ENCODE measurements around the gene BTBD7.
"Not testable (repeated sequence)": the region's sequence is repeated elsewhere in the genome, so short reads cannot be mapped to it uniquely, and the experiment has no call there.

BTBD7 gene

GRCh38 chr14:93332853-93333630 is at the start of gene BTBD7:
TSS of gene BTBD7 (minus strand) at chr14:93333036. CDS start at chr14:93296051, 36,985 bp downstream.
- DNase-seq (ENCODE audit: low read depth): peak; percentile 93

DNA sequence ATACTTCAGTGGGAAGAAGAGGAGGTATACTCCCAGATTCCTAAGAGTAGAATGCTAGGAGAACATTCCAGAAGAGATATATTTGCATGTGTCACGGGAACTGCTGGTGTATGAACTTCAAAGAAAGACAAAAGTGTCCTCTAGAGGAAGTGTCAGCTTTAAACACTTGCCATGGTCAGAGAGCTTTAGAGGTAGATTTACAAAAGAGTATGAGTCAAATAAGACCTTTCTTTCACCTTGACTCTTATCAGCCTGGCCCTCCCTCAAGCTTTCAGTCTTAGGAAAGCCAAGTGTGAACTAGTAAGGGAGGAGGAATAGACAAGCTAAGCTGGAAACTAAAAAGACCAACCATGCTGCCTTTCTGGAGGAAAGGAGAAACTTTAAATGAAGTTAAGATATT is 48.8 kb upstream of the BTBD7 start:
- no peak for DNase-seq (ENCODE audit: low read depth)

- DNase-seq (ENCODE audit: low read depth): no peak
These were observed 47.0 kb upstream of the BTBD7 start for GRCh38 chr14:93379831-93380230.

DNA sequence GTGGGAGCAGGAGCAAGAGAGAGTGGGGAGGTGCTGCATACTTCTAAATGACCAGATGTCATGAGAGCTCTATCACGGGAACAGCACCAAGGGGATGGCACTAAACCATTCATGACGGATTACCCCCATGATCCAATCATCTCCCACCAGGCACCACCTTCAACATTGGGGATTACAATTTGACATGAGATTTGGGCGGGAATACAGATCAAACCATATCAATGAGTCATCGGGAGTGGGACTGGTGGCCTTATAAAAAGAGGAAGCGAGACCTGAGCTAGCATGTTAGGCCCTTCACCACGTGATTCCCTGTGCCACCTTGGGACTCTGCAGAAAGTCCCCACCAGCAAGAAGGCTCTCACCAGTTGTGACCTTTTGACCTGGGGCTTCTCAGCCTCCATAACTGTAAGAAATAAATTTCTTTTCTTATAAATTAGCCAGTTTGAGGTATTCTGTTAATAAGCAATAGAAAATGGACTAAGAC is 42.9 kb upstream of the BTBD7 start:
- DNase-seq (ENCODE audit: low read depth): no peak

DNA sequence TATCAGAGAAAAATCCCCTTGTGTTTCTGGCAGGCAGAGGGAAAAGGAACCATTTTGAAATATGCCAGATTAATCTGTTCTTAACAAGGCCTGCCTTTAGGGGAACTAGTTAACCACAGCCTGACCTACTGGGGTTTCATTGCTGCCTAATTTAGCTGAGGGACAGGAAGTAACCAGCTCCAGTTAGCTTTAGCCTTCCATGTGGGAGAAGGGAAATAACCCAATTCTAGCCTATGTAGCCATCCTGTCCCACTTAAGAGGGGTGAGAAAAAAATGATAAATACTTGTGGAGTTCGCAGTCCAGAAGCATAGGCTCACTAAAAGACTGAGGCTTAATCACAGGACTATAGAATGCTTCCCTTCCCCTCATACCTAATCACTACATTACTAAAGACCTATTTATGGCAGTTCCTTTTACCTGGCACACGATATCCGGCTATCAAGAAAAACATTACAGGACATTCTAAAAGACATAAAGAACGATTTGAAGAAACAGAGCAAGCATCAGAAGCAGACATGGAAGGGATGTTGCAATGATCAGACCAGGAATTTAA is 37.0 kb upstream of the BTBD7 start:
- no peak for DNase-seq (ENCODE audit: low read depth)

GRCh38 chr14:93368996-93369712 is 36.3 kb upstream of the BTBD7 start:
- no peak for DNase-seq (ENCODE audit: low read depth)

GRCh38 chr14:93354873-93355272 is 22.0 kb upstream of the BTBD7 start:
- not testable (repeated sequence) for DNase-seq (ENCODE audit: low read depth)

DNA sequence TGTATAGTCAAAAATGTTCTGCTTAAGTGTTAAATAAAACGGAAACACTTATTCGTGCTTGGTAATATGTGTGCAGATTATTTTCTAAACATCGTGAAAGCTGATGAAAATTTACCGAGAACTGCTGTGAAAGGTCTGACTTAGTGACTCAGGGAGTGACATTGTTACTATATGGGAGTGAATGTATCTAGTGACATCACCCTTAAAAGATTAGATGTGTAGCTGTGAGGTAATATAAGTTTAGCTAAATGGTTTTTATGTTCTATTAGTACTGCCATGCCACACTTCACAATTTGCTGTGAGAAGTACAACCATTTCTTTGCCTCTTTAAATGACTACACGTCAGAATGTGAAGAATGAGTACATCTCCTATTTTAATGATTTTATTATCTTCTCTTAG is 15.5 kb upstream of the BTBD7 start:
- DNase-seq (ENCODE audit: low read depth): no peak

GRCh38 chr14:93347850-93348249 is 15.0 kb upstream of the BTBD7 start:
- DNase-seq (ENCODE audit: low read depth): no peak

DNA sequence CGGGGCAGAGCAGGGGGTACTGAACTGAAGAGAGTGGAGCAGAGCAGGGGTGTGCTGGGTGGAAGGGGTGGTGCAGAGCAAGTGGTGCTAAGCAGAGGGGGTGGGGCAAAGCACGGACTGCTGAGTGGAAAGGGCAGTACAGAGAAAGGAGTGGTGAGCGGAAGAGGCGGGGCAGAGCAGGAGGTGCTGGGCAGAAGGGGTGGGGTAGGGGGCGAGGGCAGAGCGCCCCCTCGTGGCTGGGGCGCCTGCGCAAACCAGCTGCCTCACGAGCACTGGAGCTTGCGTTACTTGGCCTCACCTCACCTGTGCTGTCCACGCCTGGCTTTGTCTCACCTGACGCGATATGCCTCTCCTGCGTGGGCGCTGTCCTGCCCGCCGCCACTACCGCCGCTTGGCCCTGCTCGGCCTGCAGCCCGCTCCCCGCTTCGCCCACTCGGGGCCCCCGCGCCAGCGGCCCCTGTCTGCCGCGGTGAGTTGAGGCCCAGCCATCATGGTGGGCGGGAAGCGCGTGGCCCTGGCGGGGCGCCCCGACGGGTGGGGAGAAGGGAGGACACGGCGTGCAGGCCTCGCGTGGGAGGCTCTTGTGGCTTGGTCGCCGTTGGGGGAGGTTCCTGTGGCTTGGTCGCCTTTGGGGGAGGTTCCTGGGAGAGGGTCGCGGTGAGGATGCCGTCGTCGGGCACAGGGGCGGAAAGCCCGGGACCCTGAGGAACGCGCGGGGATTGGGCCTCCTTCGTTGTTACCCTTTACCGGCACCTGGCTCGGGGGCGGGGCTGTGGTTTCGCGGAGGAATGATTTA is 14.3 kb upstream of the BTBD7 start, which contains the start of gene COX8C:
COX8C (plus strand) TSS at position 257 of the 796 bp plus-strand sequence; CDS start at position 344, 87 bp downstream.
- no peak for DNase-seq (ENCODE audit: low read depth)

DNA sequence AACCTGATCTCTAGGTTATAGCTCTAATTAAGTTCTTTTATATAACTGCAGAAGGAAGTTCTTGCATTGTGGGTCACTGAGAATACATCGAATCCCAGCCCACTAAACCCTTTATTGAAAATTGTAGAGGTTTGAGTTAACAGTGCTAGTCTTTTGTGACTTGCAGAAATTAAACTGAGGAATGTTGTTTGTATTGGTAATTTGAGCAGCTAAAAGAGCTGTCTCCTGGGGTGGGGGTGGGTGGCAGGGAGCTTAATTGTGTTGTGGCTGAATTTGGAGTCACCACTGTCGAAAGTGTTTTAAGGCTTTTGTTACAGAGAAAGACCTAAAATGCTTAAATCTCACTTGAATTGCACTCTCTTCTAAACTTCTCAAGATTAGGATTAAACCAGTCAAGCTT is 11.0 kb upstream of the BTBD7 start:
- DNase-seq (ENCODE audit: low read depth): no peak

GRCh38 chr14:93343266-93343665 is 10.4 kb upstream of the BTBD7 start:
- DNase-seq (ENCODE audit: low read depth): no peak

- DNase-seq (ENCODE audit: low read depth): no peak
These were observed 5.0 kb upstream of the BTBD7 start for GRCh38 chr14:93337884-93338283.

DNA sequence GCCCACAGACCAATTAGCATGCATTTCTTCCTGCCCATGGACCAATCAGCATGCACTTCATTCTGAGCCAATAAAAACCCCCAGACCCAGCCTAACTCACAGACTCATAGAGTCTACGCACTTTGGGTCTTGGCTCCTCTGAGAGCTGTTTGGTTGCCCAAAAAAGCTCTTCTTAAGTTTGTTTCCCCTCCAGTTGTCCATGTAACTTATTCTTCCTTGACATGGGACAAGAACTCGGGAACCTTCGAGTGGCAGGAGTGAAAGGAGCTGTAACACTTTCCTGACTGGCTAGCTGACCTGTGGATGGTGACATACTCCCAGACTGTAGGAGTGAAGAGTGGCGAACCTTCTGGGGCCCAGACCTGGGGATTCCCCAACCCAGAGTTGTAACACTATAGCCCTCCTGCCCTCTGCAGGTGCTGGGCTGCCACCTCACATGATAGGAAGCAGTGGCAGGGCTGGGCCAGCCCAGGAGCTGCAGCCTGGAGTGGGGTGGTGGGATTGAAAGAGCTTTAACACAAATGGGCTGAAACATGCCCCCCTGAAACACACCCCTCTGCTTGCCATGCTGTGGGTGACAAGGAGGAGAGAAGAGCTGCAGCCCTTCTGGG is 4.4 kb upstream of the BTBD7 start:
- no peak for DNase-seq (ENCODE audit: low read depth)

DNA sequence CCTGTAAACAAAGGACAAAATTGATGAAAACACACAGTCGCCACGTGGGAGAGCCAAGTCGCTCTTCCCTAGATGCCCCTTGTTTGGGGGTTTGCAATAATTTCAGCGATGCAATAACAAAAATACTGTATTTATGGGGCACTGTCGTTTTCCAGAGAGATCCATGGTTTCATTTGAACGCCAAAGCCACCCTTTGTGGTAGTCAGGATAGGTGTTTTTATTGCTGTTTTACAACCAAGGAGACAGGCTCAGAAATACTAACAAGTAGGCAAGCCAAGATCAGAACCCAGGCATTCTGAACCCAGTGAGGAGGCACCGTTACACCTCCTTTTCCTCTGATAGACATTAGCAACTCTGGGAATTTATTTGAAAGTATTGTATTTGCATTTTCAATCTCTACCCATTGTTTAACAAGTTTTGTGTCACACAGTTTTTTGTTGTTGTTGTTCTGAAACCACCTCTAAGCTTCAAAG is 831 bp upstream of the BTBD7 start:
- no peak for DNase-seq (ENCODE audit: low read depth)

DNA sequence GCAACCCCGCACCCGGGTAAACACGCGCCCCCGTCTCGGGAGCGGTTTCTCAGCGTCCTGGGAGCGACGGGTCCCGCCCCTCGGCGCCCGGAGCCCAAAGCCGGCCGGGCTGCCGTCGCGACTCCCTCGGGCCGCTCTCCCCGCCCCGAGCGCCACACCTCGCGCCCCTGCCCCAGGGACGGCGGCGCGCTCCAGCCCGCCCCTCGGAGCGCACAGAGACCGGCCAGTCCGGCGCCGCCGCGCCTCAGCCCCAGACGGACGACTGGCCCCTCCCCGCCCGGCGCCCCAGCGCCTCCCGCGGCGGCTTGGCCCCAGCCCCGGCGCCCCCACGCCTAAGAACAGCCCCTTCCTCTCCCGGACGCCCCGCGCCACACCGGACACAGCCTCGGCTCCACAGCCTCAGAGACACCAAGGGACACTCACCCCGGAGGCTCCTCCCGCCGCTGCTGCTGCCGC is 411 bp downstream of the BTBD7 start:
- no peak for DNase-seq (ENCODE audit: low read depth)

DNA sequence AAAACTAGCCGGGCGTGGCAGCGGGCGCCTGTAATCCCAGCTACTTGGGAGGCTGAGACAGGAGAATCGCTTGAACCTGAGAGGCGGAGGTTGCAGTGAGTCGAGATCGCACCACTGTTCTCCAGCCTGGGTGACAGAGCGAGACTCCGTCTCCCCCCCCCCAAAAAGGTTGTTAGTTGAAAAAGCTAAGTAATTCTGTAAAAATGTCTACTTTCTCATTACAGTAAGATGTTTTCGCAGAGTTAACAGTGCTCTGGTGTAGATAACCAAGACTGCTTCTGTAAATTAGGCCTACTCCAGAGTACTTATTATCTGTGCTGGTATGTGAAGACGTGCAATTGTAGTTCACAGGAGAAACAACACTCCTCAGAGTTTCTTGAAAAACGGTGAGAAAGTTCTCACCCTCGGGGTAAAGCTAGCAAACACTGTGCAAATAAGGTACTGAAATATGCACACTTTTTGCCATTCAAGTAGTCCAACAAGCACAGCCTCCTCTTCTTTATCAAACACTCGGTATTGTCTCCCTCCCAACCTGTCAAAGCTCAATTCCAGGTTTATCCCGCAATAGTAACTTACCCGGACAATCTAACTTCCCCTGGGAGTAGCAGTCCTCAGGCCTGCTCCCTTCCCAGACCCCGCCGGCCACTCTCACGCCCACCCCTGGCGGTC is 974 bp downstream of the BTBD7 start:
- DNase-seq (ENCODE audit: low read depth): no peak

DNA sequence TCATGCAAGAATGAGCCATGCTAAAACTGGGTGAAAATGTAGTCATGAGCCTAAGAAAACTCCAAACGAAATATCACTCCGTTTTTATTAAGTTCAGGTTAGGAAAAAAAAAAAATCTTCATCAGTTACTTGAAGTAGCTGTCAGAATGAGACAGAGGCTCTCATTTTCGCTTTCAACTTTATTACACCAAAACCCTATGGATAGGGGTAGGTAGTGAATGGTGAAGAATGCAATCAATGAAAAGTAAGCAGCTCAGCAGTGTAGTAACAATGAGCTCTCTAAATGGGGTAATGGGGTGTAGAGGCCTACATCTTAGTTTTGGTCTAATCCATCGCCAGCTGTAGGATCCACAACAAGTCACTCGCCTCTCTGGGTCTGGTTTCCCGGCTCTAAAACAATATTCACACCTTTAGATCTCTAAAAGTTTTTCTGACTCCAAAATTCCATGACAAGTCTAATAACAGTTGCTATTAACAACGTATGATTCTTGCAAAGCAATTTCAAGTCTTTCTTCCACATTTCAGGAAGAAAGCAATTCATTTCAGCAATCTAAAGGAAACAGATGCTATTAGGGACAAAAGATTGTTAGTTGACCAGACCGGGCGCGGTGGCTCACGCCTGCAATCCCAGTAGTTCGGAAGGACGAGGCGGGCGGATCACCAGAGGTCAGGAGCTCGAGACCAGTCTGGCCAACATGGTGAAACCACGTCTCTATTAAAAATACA is 1.7 kb downstream of the BTBD7 start:
- no peak for DNase-seq (ENCODE audit: low read depth)

GRCh38 chr14:93330609-93331000 is 2.2 kb downstream of the BTBD7 start:
- DNase-seq (ENCODE audit: low read depth): no peak

DNA sequence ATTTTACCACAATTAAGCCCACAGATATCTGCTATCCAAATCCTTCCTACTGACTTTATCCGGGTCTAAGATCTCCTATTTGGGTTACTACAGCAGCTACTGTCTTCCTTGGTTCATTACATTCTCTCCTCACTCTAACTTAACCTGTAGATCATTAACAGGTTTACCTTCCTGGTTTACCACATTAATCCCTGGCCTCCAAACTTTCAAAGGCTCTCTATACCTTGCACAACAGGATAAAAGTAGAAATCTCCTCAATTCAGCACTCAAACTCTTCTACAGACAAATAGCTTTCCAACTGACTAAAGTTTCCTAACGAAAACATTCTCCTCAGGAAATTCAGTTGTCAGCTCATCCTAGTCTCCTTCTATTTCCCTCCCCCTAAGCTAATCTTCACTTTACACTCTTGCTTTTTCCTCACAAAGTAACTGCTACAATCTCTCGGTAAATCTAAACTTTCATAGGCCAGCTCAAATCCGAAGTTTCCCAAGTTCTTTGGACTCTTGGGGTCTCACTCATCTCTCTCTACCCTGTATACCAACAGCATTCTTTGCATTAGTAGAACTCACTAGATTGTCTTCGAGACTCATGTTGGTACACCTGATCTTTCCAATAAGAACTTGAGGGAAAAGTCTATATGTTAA is 2.7 kb downstream of the BTBD7 start:
- no peak for DNase-seq (ENCODE audit: low read depth)

Data from activated T-cell treated with anti-CD3 and anti-CD28 coated beads for 24 hours (primary cell).